ENCODE measurements around the gene KIF2A.

The KIF2A gene

DNA sequence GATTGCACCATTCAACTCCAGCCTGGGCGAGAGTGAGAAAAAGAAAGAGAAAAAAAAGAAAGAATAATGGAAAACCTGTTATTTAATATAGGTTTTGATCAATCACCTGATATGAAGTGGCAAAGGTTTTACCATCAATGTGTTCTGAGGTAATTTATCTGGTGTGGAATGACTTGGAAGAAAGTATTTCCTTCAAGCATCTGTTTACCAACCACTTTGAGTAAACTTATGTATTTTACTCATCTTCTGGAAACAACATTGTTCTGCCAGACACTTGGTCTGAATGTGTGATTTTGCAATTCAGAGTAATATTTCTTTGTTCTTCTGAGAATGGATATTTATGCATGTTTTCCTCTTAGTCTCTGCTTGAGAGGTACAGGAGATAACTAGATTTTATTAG lies 24.3 kb downstream of the KIF2A start:
- TF ChIP-seq, protein P1, sequence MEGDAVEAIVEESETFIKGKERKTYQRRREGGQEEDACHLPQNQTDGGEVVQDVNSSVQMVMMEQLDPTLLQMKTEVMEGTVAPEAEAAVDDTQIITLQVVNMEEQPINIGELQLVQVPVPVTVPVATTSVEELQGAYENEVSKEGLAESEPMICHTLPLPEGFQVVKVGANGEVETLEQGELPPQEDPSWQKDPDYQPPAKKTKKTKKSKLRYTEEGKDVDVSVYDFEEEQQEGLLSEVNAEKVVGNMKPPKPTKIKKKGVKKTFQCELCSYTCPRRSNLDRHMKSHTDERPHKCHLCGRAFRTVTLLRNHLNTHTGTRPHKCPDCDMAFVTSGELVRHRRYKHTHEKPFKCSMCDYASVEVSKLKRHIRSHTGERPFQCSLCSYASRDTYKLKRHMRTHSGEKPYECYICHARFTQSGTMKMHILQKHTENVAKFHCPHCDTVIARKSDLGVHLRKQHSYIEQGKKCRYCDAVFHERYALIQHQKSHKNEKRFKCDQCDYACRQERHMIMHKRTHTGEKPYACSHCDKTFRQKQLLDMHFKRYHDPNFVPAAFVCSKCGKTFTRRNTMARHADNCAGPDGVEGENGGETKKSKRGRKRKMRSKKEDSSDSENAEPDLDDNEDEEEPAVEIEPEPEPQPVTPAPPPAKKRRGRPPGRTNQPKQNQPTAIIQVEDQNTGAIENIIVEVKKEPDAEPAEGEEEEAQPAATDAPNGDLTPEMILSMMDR (IDR thresholded peaks at IDR 0.05; ENCODE audit: low read depth, low read length): no peak
- DNase-seq: no peak
- no peak overlapping the region for H3K4me3 ChIP-seq (ENCODE audit: low read depth, low read length)

DNA sequence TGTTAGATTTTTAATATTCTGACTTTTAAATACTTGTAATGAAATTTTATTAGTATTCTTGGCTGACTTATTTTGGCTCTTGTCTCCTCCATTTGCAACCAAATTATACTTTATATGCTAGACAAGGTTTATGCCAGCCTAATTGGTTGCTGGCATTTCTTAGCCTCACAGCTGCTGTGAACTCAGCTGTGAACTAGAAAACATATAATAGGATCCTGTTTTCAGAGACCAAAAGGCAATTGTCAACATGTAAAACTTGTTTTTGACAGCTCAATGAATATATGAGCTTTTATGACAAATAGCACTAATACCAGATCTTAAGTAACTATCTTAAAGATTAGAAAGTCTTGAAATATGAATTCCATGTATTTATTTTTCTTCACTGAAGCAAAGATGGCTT lies 25.9 kb downstream of the KIF2A start:
- Histone ChIP-seq H3K27me3 (ENCODE audit: insufficient read depth, low read depth, severe bottlenecking) (no peaks in the 10 kb centered on the region), H3K36me3 (no peaks in the 10 kb centered on the region), H3K4me3 (ENCODE audit: low read depth, low read length) (no peak overlapping the region), H3K9me3 (ENCODE audit: severe bottlenecking) (no peaks in the 10 kb centered on the region), H3K27ac (no peak overlapping the region)
- TF ChIP-seq, protein P1 (IDR thresholded peaks at IDR 0.05; ENCODE audit: low read depth, low read length): no peak
- DNase-seq: no peak

More for the DNA sequence above, 24.3 kb downstream of the KIF2A start:
- Histone ChIP-seq H3K27ac (no peak overlapping the region), H3K36me3 (no peaks in the 10 kb centered on the region), H3K9me3 (ENCODE audit: severe bottlenecking) (no peaks in the 10 kb centered on the region), H3K27me3 (ENCODE audit: insufficient read depth, low read depth, severe bottlenecking) (no peaks in the 10 kb centered on the region)

DNA sequence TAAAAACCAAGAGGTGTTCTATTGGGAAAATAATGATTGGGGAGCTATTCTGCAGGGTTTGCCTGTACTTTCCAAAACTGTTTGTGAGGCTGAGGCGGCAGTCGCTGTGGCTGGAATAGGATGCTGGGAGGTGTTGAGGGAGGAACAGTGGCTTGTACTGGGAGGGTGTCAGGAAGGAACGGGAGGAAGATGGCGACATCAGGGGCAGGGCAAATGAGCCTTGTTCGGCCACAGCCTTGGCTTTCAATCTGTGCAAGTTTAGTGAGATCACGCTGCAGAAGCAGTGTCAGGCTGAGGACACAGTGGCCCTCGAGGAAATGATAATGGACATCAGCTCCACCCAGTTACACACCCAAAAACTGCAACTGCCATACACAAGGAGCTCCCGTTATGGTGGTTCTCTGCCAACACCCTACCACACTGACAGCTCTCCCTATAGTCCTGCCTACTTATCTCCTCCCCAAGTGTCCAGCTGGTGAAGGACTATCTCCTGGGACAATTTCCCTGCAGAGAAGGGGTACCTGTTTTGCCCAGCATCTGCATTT lies 27.3 kb downstream of the KIF2A start:
- H3K36me3 ChIP-seq: no peaks in the 10 kb centered on the region
- no peak overlapping the region for H3K27ac ChIP-seq
- H3K27me3 ChIP-seq (ENCODE audit: insufficient read depth, low read depth, severe bottlenecking): no peaks in the 10 kb centered on the region
- DNase-seq: no peak
- H3K4me3 ChIP-seq (ENCODE audit: low read depth, low read length): no peak overlapping the region
- H3K9me3 ChIP-seq (ENCODE audit: severe bottlenecking): no peaks in the 10 kb centered on the region
- TF ChIP-seq, protein P1 (IDR thresholded peaks at IDR 0.05; ENCODE audit: low read depth, low read length): no peak

DNA sequence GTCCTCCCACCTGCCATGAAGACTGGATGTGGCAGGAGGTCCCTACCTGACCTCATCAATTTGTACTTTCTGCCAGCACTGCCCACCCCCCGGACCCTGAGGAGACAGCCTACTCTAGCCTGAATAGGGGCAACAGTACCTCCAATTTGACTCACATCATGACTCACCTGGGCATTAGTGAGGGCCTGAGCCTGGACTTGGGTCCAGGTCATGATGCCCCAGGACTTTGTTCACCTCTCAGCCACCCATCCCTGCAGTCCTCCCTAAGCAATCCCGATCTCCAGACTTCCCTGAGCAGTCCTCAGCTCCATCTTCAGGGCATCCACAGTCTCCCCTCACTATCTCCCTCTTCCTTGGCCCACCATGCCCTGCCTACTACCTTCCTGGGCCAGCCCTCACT lies 28.1 kb downstream of the KIF2A start:
- Histone ChIP-seq H3K27ac (no peak overlapping the region), H3K36me3 (no peaks in the 10 kb centered on the region), H3K9me3 (ENCODE audit: severe bottlenecking) (no peaks in the 10 kb centered on the region), H3K27me3 (ENCODE audit: insufficient read depth, low read depth, severe bottlenecking) (no peaks in the 10 kb centered on the region), H3K4me3 (ENCODE audit: low read depth, low read length) (no peak overlapping the region)
- DNase-seq: no peak
- TF ChIP-seq, protein P1 (IDR thresholded peaks at IDR 0.05; ENCODE audit: low read depth, low read length): no peak

DNA sequence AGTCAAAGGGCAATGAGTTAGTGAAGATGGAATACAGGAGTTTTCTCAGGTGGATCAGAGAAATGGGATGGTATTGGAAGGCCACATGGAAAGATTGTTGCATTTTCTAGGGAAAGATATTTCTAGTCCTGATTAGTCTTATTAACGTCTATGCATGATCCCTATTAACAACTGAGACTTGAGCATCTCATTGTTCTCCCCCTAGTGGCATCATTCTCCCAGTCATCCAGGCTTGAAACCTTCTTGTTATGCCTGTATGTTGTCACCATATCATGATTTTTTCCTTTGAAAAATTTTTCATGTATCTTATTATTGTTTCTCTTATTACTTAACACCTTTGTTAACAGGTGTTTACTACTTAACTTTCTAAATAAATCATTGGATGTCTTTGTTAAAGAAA lies 34.4 kb downstream of the KIF2A start:
- no peaks in the 10 kb centered on the region for H3K9me3 ChIP-seq (ENCODE audit: severe bottlenecking)
- TF ChIP-seq, protein P1 (IDR thresholded peaks at IDR 0.05; ENCODE audit: low read depth, low read length): peak; percentile 54
- no peak for DNase-seq
- no peak overlapping the region for H3K4me3 ChIP-seq (ENCODE audit: low read depth, low read length)
- no peaks in the 10 kb centered on the region for H3K27me3 ChIP-seq (ENCODE audit: insufficient read depth, low read depth, severe bottlenecking)
- H3K36me3 ChIP-seq: no peaks in the 10 kb centered on the region
- no peak overlapping the region for H3K27ac ChIP-seq

DNA sequence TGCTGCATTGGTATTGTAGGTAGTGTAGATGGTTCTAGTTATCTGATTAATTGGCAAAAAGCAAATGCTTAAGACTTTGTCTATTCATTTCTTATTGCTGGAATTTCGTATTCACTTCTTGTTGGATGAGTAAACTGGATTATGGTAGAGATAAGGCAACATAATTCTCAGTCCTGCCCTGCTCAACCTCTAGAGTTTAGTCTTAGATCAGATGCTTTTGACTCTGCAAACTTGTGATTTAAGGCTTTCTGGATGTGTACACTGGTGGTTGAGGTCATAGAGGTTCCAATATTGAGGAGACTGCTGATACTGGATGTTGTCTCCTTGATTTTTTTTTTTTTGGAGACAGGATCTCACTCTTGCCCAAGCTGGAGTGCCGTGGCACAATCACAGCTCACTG lies 35.0 kb downstream of the KIF2A start:
- DNase-seq: no peak
- Histone ChIP-seq H3K27me3 (ENCODE audit: insufficient read depth, low read depth, severe bottlenecking) (no peaks in the 10 kb centered on the region), H3K27ac (no peak overlapping the region)

More for the DNA sequence above, 35.0 kb downstream of the KIF2A start:
- H3K9me3 ChIP-seq (ENCODE audit: severe bottlenecking): no peaks in the 10 kb centered on the region
- H3K4me3 ChIP-seq (ENCODE audit: low read depth, low read length): no peak overlapping the region
- H3K36me3 ChIP-seq: no peaks in the 10 kb centered on the region
- TF ChIP-seq, protein P1 (IDR thresholded peaks at IDR 0.05; ENCODE audit: low read depth, low read length): no peak

All from WERI-Rb-1 (cell line).